Measurements from ENCODE around the gene PRKCA.
"Not testable (repeated sequence)": the region's sequence is repeated elsewhere in the genome, so short reads cannot be mapped to it uniquely, and the experiment has no call there.

The PRKCA gene

DNA sequence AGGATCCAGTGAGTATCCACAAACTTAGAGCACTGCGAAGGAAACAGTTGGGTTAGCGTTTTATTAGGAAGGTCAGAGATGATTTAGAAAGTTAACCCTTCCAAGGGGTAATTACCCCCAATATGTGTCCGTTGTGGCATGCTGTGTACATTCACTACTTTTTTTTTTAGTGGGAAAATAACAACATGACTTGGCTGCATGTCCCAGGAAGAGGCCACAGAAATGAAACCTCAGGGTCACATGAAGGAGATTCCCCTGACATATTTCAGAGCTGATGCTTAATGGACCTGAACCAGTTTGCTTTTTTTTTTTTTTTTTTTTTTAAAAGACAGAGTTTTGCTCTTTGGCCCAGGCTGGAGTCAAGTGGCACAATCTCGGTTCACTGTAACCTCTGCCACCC, 167.5 kb downstream of the PRKCA start:
- no peak for DNase-seq

DNA sequence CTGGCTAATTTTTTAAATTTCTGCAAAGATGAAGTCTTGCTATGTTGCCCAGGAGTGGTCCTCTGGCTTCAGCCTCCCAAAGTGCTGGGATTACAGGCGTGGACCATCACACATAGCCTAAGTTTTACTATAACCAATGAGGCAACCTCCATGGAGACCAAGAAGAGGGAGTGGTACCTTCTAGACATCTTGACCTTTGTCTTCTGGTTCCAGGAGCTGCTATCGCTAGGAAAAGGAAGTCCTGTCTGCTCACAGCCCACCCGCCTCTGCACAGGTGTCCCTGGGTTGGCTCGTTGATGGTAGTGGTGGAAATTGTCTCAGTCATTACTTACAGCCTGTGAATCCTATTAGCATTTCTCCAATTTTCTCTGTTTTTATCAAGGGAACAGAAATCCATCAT, 169.7 kb downstream of the PRKCA start:
- DNase-seq: no peak

DNA sequence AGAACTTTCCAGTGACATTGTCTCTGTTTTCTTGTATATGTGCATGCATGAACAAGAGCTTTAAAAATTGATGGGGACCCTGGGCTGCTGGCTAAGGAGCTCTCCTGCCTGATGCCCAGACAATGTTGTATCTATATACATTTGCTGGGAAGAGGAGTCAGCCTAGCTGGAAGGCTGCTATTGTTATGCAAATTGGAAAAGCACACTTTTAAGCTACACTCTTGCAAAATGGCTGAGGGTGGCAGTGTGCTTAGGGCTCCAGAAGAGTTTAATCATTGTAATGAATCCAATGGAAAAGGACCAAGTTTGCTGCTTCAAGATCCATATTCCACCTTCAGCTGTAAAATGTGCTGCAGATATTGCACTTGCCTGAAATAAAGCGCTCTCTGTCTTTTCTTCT, 171.8 kb downstream of the PRKCA start:
- no peak for DNase-seq

- DNase-seq: no peak
Measured at GRCh38 chr17:66474806-66475497, 172.5 kb downstream of the PRKCA start.

DNA sequence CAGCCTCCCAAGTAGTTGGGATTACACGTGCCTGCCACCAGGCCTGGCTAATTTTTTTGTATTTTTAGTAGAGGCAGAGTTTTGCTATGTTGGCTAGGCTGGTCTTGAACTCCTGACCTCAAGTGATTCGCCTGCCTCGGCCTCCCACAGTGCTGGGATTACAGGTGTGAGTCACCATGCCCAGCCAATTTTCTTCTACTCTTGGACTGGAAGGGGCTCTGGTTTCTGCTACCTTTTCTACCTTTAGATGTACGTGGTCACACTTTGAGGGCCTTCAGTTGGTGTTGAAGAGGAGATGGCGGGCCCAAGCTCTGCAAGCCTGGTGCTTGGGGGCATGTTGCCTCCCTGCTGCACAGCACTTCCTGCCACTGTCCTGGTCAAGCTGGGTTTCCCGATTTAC, 173.6 kb downstream of the PRKCA start:
- DNase-seq: no peak

- no peak for DNase-seq
Measured at GRCh38 chr17:66477615-66478283, 175.3 kb downstream of the PRKCA start.

- DNase-seq: not testable (repeated sequence)
Measured at GRCh38 chr17:66479230-66479889, 176.9 kb downstream of the PRKCA start.

DNA sequence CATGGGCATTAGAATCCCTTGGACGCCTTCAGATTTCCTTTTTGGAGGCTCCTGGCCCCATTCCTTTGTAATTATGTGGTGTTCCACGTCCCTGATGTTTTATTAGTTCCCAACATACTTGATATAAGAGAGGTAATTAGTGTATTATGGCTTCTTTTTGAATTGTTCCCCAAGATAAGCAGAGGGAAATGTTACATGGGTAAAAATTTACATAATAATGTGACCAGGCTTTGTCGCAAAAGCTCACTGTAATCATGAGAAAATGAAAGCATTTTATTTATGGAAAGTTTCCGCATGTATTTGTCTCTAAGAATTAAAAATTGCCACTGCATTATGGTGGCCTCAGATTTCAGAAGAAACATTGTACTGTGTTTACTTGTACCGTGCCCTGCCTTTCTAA, 177.8 kb downstream of the PRKCA start:
- DNase-seq: no peak

GRCh38 chr17:66480802-66481201, 178.4 kb downstream of the PRKCA start:
- DNase-seq: no peak

- no peak for DNase-seq
Measured at GRCh38 chr17:66481271-66481670, 178.9 kb downstream of the PRKCA start.

DNA sequence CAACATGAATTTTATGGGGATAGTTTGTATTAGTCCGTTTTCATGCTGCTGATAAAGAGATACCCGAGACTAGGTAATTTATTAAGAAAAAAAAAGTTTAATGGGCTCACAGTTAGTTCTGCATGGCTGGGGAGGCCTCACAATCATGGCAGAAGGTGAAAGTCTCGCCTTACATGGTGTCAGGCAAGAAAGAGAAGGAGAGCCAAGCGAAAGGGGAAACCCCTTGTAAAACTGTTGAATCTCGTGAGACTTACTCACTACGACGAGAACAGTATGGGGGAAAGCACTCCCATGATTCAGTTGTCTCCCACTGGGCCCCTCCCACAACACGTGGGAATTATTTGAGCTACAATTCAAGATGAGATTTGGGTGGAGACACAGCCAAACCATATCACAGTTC, 181.5 kb downstream of the PRKCA start:
- no peak for DNase-seq

- no peak for DNase-seq
Measured at GRCh38 chr17:66485309-66485947, 183.0 kb downstream of the PRKCA start.

- no peak for DNase-seq
Measured at GRCh38 chr17:66487121-66487520, 184.7 kb downstream of the PRKCA start.

- no peak for DNase-seq
Measured at GRCh38 chr17:66487981-66488468, 185.6 kb downstream of the PRKCA start.

DNA sequence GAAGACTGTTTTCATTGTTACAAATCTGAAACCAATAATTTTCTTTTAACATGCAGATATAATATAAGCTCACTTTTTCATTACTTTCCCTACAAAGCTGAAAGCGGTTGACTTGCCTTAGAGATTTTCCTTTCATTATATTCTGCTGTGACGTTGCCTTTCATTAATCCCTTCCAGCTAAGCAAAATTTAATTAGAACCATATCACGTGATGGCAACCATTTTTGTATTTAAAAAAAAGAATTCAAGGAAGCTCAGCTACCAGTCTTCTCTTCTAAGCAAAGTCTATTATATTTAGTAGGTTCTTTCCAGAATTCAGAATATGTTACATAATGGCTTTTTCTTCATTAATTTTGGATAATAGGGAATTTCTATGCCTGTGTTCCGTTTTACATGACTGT, 186.5 kb downstream of the PRKCA start:
- DNase-seq: no peak

- DNase-seq: not testable (repeated sequence)
Measured at GRCh38 chr17:66489576-66489975, 187.2 kb downstream of the PRKCA start.

DNA sequence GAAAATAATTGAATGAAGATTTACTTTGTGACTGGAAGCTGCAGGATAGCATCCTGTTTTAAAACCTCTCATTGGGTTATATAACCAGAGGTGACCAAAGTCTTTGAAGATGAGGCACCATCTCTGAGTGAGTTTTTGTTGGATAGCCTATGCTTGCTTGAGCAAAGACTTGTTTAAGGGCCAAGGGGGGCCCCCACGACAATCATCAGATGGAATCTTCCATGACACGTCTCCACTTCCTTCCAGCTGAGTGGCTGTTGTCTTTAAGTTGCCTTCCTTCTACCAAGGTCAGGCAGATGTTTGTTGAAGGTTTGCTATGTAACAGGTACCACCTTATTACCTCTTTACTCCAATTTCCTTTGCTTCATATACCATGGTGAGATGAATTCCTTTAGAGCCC, 188.8 kb downstream of the PRKCA start:
- no peak for DNase-seq

DNA sequence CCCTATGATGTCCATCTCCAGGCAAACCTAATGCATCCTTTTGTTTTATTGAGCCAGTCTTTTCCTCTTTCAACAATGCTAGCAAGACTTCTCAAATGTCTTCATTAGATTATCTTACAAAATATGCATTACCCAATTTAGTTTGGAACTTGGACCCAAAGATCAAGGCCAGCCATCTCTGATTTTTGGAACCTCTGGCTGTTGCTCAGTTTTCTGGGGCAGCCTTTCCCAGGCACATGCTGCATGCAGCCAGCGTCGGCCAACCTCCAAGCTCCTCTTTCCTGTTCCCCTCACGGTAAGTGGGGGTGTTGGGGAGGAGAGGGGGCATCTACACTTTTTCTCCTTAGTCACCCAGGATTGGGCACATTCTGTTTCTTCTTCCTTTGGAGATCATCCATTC, 189.3 kb downstream of the PRKCA start:
- no peak for DNase-seq

- no peak for DNase-seq
Measured at GRCh38 chr17:66492080-66492479, 189.7 kb downstream of the PRKCA start.

GRCh38 chr17:66492561-66493005, 190.2 kb downstream of the PRKCA start:
- DNase-seq: no peak

GRCh38 chr17:66493283-66494019, 191.0 kb downstream of the PRKCA start:
- DNase-seq: no peak

DNA sequence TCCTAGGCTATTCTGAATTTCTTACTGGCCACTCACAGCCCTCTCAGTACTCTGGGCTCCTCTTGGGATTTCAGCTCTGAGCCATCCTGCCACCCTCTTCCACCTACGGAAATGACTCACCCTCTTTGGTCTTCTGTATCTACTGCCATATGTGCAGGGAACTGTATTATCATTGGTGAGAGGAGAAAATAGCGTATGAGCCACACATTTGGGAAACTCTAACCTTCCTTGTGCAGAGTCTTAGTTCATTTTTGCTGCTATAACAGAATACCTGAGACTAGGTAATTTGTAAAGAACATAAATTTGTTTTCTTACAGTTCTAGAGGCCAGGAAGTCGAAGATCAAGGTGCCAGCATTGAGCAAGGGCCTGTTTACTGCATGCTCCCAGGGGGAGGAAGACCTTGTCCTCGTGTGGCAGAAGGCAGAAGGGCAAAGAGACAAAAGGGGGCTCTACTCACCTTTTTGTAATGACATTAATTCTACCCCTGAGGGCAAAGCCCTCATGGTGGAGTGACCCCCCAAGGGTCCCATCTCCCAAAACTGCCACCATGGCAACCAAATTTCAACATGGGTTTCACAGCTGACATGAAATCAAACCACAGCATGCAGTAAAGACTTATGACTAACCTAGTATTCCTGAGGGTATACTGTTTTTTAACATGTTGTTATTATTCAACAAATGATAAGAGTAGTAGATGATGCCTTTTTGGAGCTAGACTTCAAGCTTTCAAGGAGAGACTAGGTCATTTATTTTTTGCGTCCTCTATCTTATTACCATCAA, 191.8 kb downstream of the PRKCA start:
- DNase-seq: no peak
